Ishikawa (cell line): Measurements from ENCODE around the gene SUCLG2.

Source experiments
- CEBPB ChIP-seq: IDR thresholded peaks from 2 replicates; pipeline ENCODE4 v1.6.1; 2012
- CREB1 ChIP-seq: IDR thresholded peaks from 2 replicates; pipeline ENCODE4 v1.6.1; 2012; ENCODE audit warnings: low read depth
- EGR1 ChIP-seq: IDR thresholded peaks from 2 replicates; pipeline ENCODE4 v1.6.1; 2012
- EP300 ChIP-seq: IDR thresholded peaks from 2 replicates; pipeline ENCODE4 v1.6.1; 2012; ENCODE audit warnings: borderline replicate concordance
- NFIC ChIP-seq: IDR thresholded peaks from 2 replicates; pipeline ENCODE4 v1.6.1; 2012
- RAD21 ChIP-seq: IDR thresholded peaks from 2 replicates; pipeline ENCODE4 v1.6.1; 2012; ENCODE audit warnings: low read depth
- TAF1 ChIP-seq: IDR thresholded peaks from 2 replicates; pipeline ENCODE4 v1.6.1; 2012; ENCODE audit warnings: low read depth, mild to moderate bottlenecking
- TCF12 ChIP-seq: IDR thresholded peaks from 2 replicates; pipeline ENCODE4 v1.6.1; 2012; ENCODE audit warnings: low read depth
- TEAD4 ChIP-seq: IDR thresholded peaks from 2 replicates; pipeline ENCODE4 v1.6.1; 2012
- YY1 ChIP-seq: IDR thresholded peaks from 2 replicates; pipeline ENCODE4 v1.6.1; 2012; ENCODE audit warnings: low read depth
- ZBTB7A ChIP-seq: IDR thresholded peaks from 2 replicates; pipeline ENCODE4 v1.6.1; 2012; ENCODE audit warnings: low read depth
- TF ChIP-seq, protein P1 (sequence below): IDR thresholded peaks from 2 replicates; pipeline ENCODE4 v1.6.1; 2012; ENCODE audit warnings: low read depth, mild to moderate bottlenecking
- TF ChIP-seq, protein P2 (sequence below): IDR thresholded peaks from 2 replicates; pipeline ENCODE4 v1.6.1; 2012

DNA sequence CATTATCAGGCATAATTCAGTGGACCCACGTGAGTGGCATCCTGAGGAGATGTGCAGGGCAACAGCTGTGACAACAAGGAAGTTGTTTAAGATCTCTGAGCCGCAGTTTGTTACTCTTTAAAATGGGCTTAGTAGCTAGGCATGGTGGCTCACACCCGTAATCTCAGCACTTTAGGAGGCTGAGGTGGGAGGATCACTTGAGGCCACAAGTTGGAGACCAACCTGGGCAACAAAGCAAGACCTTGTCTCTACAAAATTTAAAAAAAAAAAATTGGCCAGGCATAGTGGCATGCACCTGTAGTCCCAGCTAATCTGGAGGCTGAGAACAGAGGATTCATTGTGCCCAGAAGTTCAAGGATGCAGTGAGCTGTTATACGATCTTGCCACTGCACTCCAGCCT is 12.2 kb downstream of the SUCLG2 start:
- TF ChIP-seq TEAD4 (no peak), EGR1 (no peak), EP300 (no peak), YY1 (no peak), CEBPB (no peak), RAD21 (no peak), TAF1 (no peak), CREB1 (no peak), NFIC (no peak), ZBTB7A (no peak), TCF12 (no peak)
- TF ChIP-seq, protein P1, sequence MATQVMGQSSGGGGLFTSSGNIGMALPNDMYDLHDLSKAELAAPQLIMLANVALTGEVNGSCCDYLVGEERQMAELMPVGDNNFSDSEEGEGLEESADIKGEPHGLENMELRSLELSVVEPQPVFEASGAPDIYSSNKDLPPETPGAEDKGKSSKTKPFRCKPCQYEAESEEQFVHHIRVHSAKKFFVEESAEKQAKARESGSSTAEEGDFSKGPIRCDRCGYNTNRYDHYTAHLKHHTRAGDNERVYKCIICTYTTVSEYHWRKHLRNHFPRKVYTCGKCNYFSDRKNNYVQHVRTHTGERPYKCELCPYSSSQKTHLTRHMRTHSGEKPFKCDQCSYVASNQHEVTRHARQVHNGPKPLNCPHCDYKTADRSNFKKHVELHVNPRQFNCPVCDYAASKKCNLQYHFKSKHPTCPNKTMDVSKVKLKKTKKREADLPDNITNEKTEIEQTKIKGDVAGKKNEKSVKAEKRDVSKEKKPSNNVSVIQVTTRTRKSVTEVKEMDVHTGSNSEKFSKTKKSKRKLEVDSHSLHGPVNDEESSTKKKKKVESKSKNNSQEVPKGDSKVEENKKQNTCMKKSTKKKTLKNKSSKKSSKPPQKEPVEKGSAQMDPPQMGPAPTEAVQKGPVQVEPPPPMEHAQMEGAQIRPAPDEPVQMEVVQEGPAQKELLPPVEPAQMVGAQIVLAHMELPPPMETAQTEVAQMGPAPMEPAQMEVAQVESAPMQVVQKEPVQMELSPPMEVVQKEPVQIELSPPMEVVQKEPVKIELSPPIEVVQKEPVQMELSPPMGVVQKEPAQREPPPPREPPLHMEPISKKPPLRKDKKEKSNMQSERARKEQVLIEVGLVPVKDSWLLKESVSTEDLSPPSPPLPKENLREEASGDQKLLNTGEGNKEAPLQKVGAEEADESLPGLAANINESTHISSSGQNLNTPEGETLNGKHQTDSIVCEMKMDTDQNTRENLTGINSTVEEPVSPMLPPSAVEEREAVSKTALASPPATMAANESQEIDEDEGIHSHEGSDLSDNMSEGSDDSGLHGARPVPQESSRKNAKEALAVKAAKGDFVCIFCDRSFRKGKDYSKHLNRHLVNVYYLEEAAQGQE = no peak
- TF ChIP-seq, protein P2, sequence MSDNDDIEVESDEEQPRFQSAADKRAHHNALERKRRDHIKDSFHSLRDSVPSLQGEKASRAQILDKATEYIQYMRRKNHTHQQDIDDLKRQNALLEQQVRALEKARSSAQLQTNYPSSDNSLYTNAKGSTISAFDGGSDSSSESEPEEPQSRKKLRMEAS = no peak
